DND-41 (cell line): ENCODE results near the gene TCF25.

ENCODE experiments used
- CTCF ChIP-seq: IDR thresholded peaks from 2 replicates; pipeline ENCODE4 v1.5.1; 2012; ENCODE audit warnings: borderline replicate concordance, low read length, moderate library complexity, mild to moderate bottlenecking; ENCODE audit not compliant: poor library complexity, severe bottlenecking; ENCODE audit errors: extremely low read depth
- EZH2 ChIP-seq: IDR thresholded peaks from 3 replicates; pipeline ENCODE4 v1.6.1; 2012; ENCODE audit warnings: borderline replicate concordance, low read depth, mild to moderate bottlenecking, moderate library complexity, low read length, inconsistent platforms; ENCODE audit not compliant: severe bottlenecking

GRCh38 chr16:89954462-89954861, 81.1 kb downstream of the TCF25 start:
- TF ChIP-seq CTCF (no peak), EZH2 (no peak)
